H9 (cell line): ENCODE results near the gene TMEM222. TPM values are rescaled to one million over a fixed set of nuclear protein-coding genes. Genes with fewer than 3 reads are reported as not detected.

Experiments used
- DNase-seq: peaks from one replicate; pipeline ENCODE4 v3.0.0-alpha.2; 2017
- H2AFZ ChIP-seq: one replicate; pipeline ENCODE4 v1.6.1; 2013; ENCODE audit warnings: mild to moderate bottlenecking, low read length, control low read depth, moderate library complexity
- H2AK5ac ChIP-seq: 2 replicates; pipeline ENCODE4 v1.6.1; 2013; ENCODE audit warnings: low read length, control low read depth, mixed read lengths; ENCODE audit not compliant: insufficient read length
- H2BK120ac ChIP-seq: one replicate; pipeline ENCODE4 v1.6.1; 2013; ENCODE audit warnings: low read depth, mild to moderate bottlenecking, low read length, control low read depth, inconsistent platforms; ENCODE audit not compliant: poor library complexity, severe bottlenecking
- H2BK12ac ChIP-seq: 2 replicates; pipeline ENCODE4 v1.6.1; 2013; ENCODE audit warnings: low read length, control low read depth, mixed read lengths, low read depth; ENCODE audit not compliant: insufficient read length
- H2BK15ac ChIP-seq: 2 replicates; pipeline ENCODE4 v1.6.1; 2013; ENCODE audit warnings: low read depth, low read length, control low read depth
- H2BK20ac ChIP-seq: one replicate; pipeline ENCODE4 v1.6.1; 2013; ENCODE audit warnings: low read depth, mild to moderate bottlenecking, low read length, control low read depth, inconsistent platforms; ENCODE audit not compliant: poor library complexity, severe bottlenecking
- H2BK5ac ChIP-seq: 2 replicates; pipeline ENCODE4 v1.6.1; 2013; ENCODE audit warnings: low read length, control low read depth, mixed read lengths; ENCODE audit not compliant: insufficient read length
- H3K14ac ChIP-seq: 2 replicates; pipeline ENCODE4 v1.6.1; 2013; ENCODE audit warnings: low read length, control low read depth; ENCODE audit not compliant: insufficient read depth
- H3K18ac ChIP-seq: 2 replicates; pipeline ENCODE4 v1.6.1; 2013; ENCODE audit warnings: low read depth, mild to moderate bottlenecking, mixed read lengths, low read length, control low read depth; ENCODE audit not compliant: insufficient read length
- H3K23ac ChIP-seq: 2 replicates; pipeline ENCODE4 v1.6.1; 2013; ENCODE audit warnings: low read length, control low read depth, mixed read lengths, low read depth; ENCODE audit not compliant: insufficient read length
- H3K23me2 ChIP-seq: 2 replicates; pipeline ENCODE4 v1.6.1; 2013; ENCODE audit warnings: low read depth, mild to moderate bottlenecking, mixed read lengths, low read length, control low read depth; ENCODE audit not compliant: insufficient read length, poor library complexity, severe bottlenecking
- H3K27ac ChIP-seq: 2 replicates; pipeline ENCODE4 v1.5.1; 2013; ENCODE audit warnings: low read length, control low read depth, mixed read lengths, low read depth; ENCODE audit not compliant: insufficient read length
- H3K27me3 ChIP-seq: 2 replicates; pipeline ENCODE4 v1.6.1; 2013; ENCODE audit warnings: low read length, control low read depth, inconsistent platforms; ENCODE audit not compliant: insufficient read depth
- H3K4ac ChIP-seq: 2 replicates; pipeline ENCODE4 v1.6.1; 2013; ENCODE audit warnings: low read depth, mild to moderate bottlenecking, control low read depth, inconsistent platforms, low read length, moderate library complexity
- H3K4me1 ChIP-seq: 2 replicates; pipeline ENCODE4 v1.6.1; 2013; ENCODE audit warnings: low read length, control low read depth, inconsistent platforms; ENCODE audit not compliant: insufficient read depth
- H3K4me2 ChIP-seq: 2 replicates; pipeline ENCODE4 v1.6.1; 2013; ENCODE audit warnings: low read length, control low read depth, mixed read lengths; ENCODE audit not compliant: insufficient read length, insufficient read depth
- H3K56ac ChIP-seq: 2 replicates; pipeline ENCODE4 v1.6.1; 2013; ENCODE audit warnings: low read depth, mild to moderate bottlenecking, mixed read lengths, low read length, control low read depth; ENCODE audit not compliant: insufficient read length
- H3K79me1 ChIP-seq: 2 replicates; pipeline ENCODE4 v1.6.1; 2013; ENCODE audit warnings: low read depth, mild to moderate bottlenecking, moderate library complexity, low read length, control low read depth, inconsistent platforms; ENCODE audit not compliant: insufficient read depth, poor library complexity, severe bottlenecking
- H3K79me2 ChIP-seq: 2 replicates; pipeline ENCODE4 v1.6.1; 2013; ENCODE audit warnings: low read length, control low read depth, inconsistent platforms; ENCODE audit not compliant: insufficient read depth
- H3K9ac ChIP-seq: 2 replicates; pipeline ENCODE4 v1.6.1; 2013; ENCODE audit warnings: low read length, control low read depth, mixed read lengths; ENCODE audit not compliant: insufficient read length; ENCODE audit errors: extremely low read depth
- H3K9me3 ChIP-seq: one replicate; pipeline ENCODE4 v1.6.1; 2013; ENCODE audit warnings: low read depth, low read length, inconsistent platforms; ENCODE audit not compliant: control insufficient read depth
- H3T11ph ChIP-seq: one replicate; pipeline ENCODE4 v1.6.1; 2013; ENCODE audit warnings: mild to moderate bottlenecking, low read length, control low read depth, inconsistent platforms
- H4K20me1 ChIP-seq: one replicate; pipeline ENCODE4 v1.6.1; 2013; ENCODE audit not compliant: control insufficient read depth, insufficient read length, insufficient read depth
- H4K5ac ChIP-seq: 2 replicates; pipeline ENCODE4 v1.6.1; 2013; ENCODE audit warnings: low read depth, mild to moderate bottlenecking, mixed read lengths, low read length, control low read depth; ENCODE audit not compliant: insufficient read length
- H4K8ac ChIP-seq: replicated peaks from 2 replicates; pipeline ENCODE4 v1.6.1; 2013; ENCODE audit warnings: low read length, control low read depth, mixed read lengths, low read depth; ENCODE audit not compliant: insufficient read length
- H4K91ac ChIP-seq: 2 replicates; pipeline ENCODE4 v1.6.1; 2013; ENCODE audit warnings: low read depth, mild to moderate bottlenecking, moderate library complexity, mixed read lengths, low read length, control low read depth; ENCODE audit not compliant: insufficient read length
- H3K27ac Mint-ChIP-seq, 3 experiments: 2 replicates in 2 of 3; 3 replicates in 1 of 3; pipeline ENCODE4 v1.8.0; 2020 to 2021; ENCODE audit warnings: mixed read lengths in 3 of 3, mild to moderate bottlenecking in 1 of 3, moderate library complexity in 1 of 3
- H3K27me3 Mint-ChIP-seq: 2 replicates; pipeline ENCODE4 v1.8.0; 2021; ENCODE audit warnings: low read depth, mild to moderate bottlenecking, moderate library complexity, mixed read lengths
- H3K36me3 Mint-ChIP-seq, 3 experiments: 2 replicates in 2 of 3; 3 replicates in 1 of 3; pipeline ENCODE4 v1.8.0; 2020 to 2021; ENCODE audit warnings: low read depth in 3 of 3, mixed read lengths in 3 of 3; ENCODE audit not compliant: insufficient read depth in 1 of 3
- H3K4me1 Mint-ChIP-seq, 2 experiments: 2 replicates each; pipeline ENCODE4 v1.8.0; 2020; ENCODE audit warnings: mixed read lengths in 2 of 2
- H3K4me3 Mint-ChIP-seq, 2 experiments: 2 replicates in 1 of 2; 3 replicates in 1 of 2; pipeline ENCODE4 v1.8.0; 2020 to 2021; ENCODE audit warnings: mild to moderate bottlenecking in 2 of 2, mixed read lengths in 2 of 2, moderate library complexity in 1 of 2
- H3K9me3 Mint-ChIP-seq, 2 experiments: 2 replicates in 1 of 2; 3 replicates in 1 of 2; pipeline ENCODE4 v1.8.0; 2020; ENCODE audit warnings: mild to moderate bottlenecking in 2 of 2, mixed read lengths in 2 of 2, moderate library complexity in 1 of 2
- CTCF ChIP-seq: fragments of 200-600 bp; sonication (generic); conservative IDR thresholded peaks from 3 replicates; pipeline ENCODE4 v1.8.0; 2021; ENCODE audit warnings: antibody characterized with exemption, mild to moderate bottlenecking
- WGBS: extraction: QIAGEN DNeasy Blood & Tissue Kit; methylation state at CpG from one replicate; pipeline ENCODE4 v1.1.7; 2013; ENCODE audit warnings: missing lambda C conversion rate, low lambda C conversion rate, mixed read lengths; ENCODE audit not compliant: insufficient read length; ENCODE audit errors: extremely low coverage; 5-methylcytosine and 5-hydroxymethylcytosine counted together
- total RNA-seq: library from RNA; stranded (reverse); gene quantifications from 2 replicates; pipeline ENCODE4 v1.2.1, GENCODE V29; 2021

Gene TMEM222
- total RNA-seq, 1 experiment from 2014 or later = 36.8 TPM

GRCh38 chr1:27358038-27358927 is 36.3 kb downstream of the TMEM222 start:
- Histone ChIP-seq H4K91ac (no peak overlapping the region), H3K27me3 (peaks cover 19% of the 10 kb centered on the region; the same call in 1 of the 2 replicates), H3K9me3 (no peaks in the 10 kb centered on the region), H3K4ac (no peak overlapping the region), H2BK12ac (no peak overlapping the region), H3K79me1 (no peaks in the 10 kb centered on the region), H3K9ac (no peak overlapping the region), H3K23me2 (peaks cover 13% of the 10 kb centered on the region), H2BK120ac (no peak overlapping the region), H3K23ac (no peak overlapping the region), H2BK20ac (no peak overlapping the region), H3K14ac (no peak overlapping the region), H3K56ac (no peak overlapping the region), H3K4me2 (no peak overlapping the region), H2BK5ac (no peak overlapping the region), H3K18ac (no peak overlapping the region), H2BK15ac (no peak overlapping the region), H4K20me1 (peaks cover 4% of the 10 kb centered on the region), H4K5ac (no peak overlapping the region), H3K79me2 (no peaks in the 10 kb centered on the region), H2AK5ac (no peak overlapping the region), H2AFZ (no peak overlapping the region), H3T11ph (no peak overlapping the region), H4K8ac (no peak overlapping the region), H3K4me1 (peaks cover 3% of the 10 kb centered on the region; the same call in 1 of the 2 replicates), H3K27ac (no peak overlapping the region)
- no peak overlapping the region for H3K27ac Mint-ChIP-seq
- WGBS = no CpG with 5 or more reads among the region's 21 CpGs
- no peak for DNase-seq
- H3K27me3 Mint-ChIP-seq = peaks cover 63% of the 10 kb centered on the region
- TF ChIP-seq CTCF = no peak
- H3K4me1 Mint-ChIP-seq = peaks cover 12 to 25% of the 10 kb centered on the region in 2 experiments
- no peaks in the 10 kb centered on the region; a peak in 1 of 5 replicates for H3K9me3 Mint-ChIP-seq
- no peak overlapping the region; a peak in 1 of 5 replicates for H3K4me3 Mint-ChIP-seq
- peaks cover 0 to 13% (median 3%) of the 10 kb centered on the region in 3 experiments; a peak in 4 of 7 replicates for H3K36me3 Mint-ChIP-seq
